A549 (cell line): Measurements from ENCODE around the gene GBA2. TPM values are rescaled to one million over a fixed set of nuclear protein-coding genes. Genes with fewer than 3 reads are reported as not detected.
A peak's percentile ranks its signal among the peaks of the same experiment; 100 is the strongest.

Source experiments
- ATAC-seq, 2 experiments: fragments of 200-7000 bp in 1 of 2; fragments of >200 bp in 1 of 2; cut with Nextera tagmentation in 1 of 2; cut with Tn5 transposase in 1 of 2; 3 replicates each; pipeline versions ENCODE4 v1.8.0 to v1.9.1; 2018 to 2020; ENCODE audit warnings: mild to moderate bottlenecking in 1 of 2, moderate library complexity in 1 of 2
- CTCF ChIA-PET: fragments of 300-600 bp; sonication (Branson Sonifier 250); formaldehyde crosslinking; extraction: SDS; loops from one replicate; lab custom pipeline; 2021; ENCODE audit warnings: antibody characterized with exemption, inconsistent platforms; lab: Yijun Ruan, JAX
- POLR2A ChIA-PET: fragments of 350-600 bp; formaldehyde crosslinking; extraction: SDS; loops from one replicate; lab custom pipeline; 2021; ENCODE audit warnings: antibody characterized with exemption, inconsistent platforms; lab: Yijun Ruan, JAX
- DNase-seq, 2 experiments: peaks; one replicate each; pipeline versions ENCODE4 v3.0.0 to v3.0.0-alpha.2; 2011 to 2016; ENCODE audit warnings: low read depth in 1 of 2, low spot score in 1 of 2
- FAIRE-seq: peaks from 2 replicates; lab custom pipeline; 2011; peaks lifted over from hg19 to GRCh38; lab: Jason Lieb, UNC
- H3K27ac ChIP-seq, 2 experiments: fragments of >200 bp; sonication (Bioruptor Twin); formaldehyde crosslinking; 3 replicates each; pipeline ENCODE4 v1.5.1; 2016 to 2017
- H3K4me1 ChIP-seq: fragments of >200 bp; sonication (Bioruptor Twin); formaldehyde crosslinking; 3 replicates; pipeline ENCODE4 v1.6.1; 2016
- H3K4me2 ChIP-seq: fragments of >200 bp; sonication (Bioruptor Twin); formaldehyde crosslinking; 3 replicates; pipeline ENCODE4 v1.6.1; 2016
- H3K4me3 ChIP-seq: fragments of >200 bp; sonication (Bioruptor Twin); formaldehyde crosslinking; 3 replicates; pipeline ENCODE4 v1.5.1; 2016
- H3K9me3 ChIP-seq: fragments of >200 bp; sonication (Bioruptor Twin); formaldehyde crosslinking; 3 replicates; pipeline ENCODE4 v1.6.1; 2016
- ATOH8 ChIP-seq: fragments of 250-450 bp; sonication (Bioruptor Pico); IDR thresholded peaks from 2 replicates; pipeline ENCODE4 v1.5.0; 2020; ENCODE audit warnings: low read depth, mild to moderate bottlenecking, moderate library complexity
- BHLHE40 ChIP-seq: IDR thresholded peaks from 2 replicates; pipeline ENCODE4 v1.6.1; 2012; ENCODE audit warnings: low read depth, low read length, inconsistent platforms
- CBX2 ChIP-seq: fragments of 200-600 bp; sonication (generic); IDR thresholded peaks from 2 replicates; pipeline ENCODE4 v1.6.1; 2016; ENCODE audit warnings: low read depth, mild to moderate bottlenecking, borderline replicate concordance
- CBX8 ChIP-seq: fragments of 200-600 bp; sonication (generic); IDR thresholded peaks from 2 replicates; pipeline ENCODE4 v1.6.1; 2016
- CEBPB ChIP-seq, 2 experiments: fragments of >200 bp in 1 of 2; sonication (Bioruptor Twin) in 1 of 2; formaldehyde crosslinking in 1 of 2; IDR thresholded peaks; 2 replicates each; pipeline ENCODE4 v1.6.1; 2012 to 2016
- CHD4 ChIP-seq: fragments of 200-600 bp; sonication (generic); IDR thresholded peaks from 2 replicates; pipeline ENCODE4 v1.6.1; 2016; ENCODE audit warnings: antibody characterized with exemption, mild to moderate bottlenecking, borderline replicate concordance
- CTCF ChIP-seq: fragments of >200 bp; sonication (Bioruptor Twin); formaldehyde crosslinking; IDR thresholded peaks from 3 replicates; pipeline ENCODE4 v1.5.1; 2016
- EHF ChIP-seq: fragments of 250-450 bp; sonication (Bioruptor Pico); IDR thresholded peaks from 2 replicates; pipeline ENCODE4 v1.5.0; 2020; ENCODE audit warnings: mild to moderate bottlenecking
- ESRRA ChIP-seq: fragments of 150-350 bp; IDR thresholded peaks from 2 replicates; pipeline ENCODE4 v1.6.1; 2014; ENCODE audit warnings: mild to moderate bottlenecking, low read length, borderline replicate concordance
- HES2 ChIP-seq: fragments of >200 bp; sonication (Bioruptor Twin); formaldehyde crosslinking; IDR thresholded peaks from 2 replicates; pipeline ENCODE4 v1.6.1; 2016
- HEYL ChIP-seq: fragments of 250-450 bp; sonication (Bioruptor Pico); IDR thresholded peaks from 2 replicates; pipeline ENCODE4 v1.8.0; 2021; ENCODE audit warnings: mild to moderate bottlenecking, moderate library complexity
- HOXB13 ChIP-seq: fragments of 250-450 bp; sonication (Bioruptor Pico); IDR thresholded peaks from 2 replicates; pipeline ENCODE4 v1.5.0; 2020; ENCODE audit warnings: low read depth, mild to moderate bottlenecking, moderate library complexity
- JUN ChIP-seq, 2 experiments: fragments of >200 bp; sonication (Bioruptor Twin); formaldehyde crosslinking; IDR thresholded peaks; 2 replicates in 1 of 2; 3 replicates in 1 of 2; pipeline ENCODE4 v1.6.1; 2016 to 2017
- MYC ChIP-seq: IDR thresholded peaks from 2 replicates; pipeline ENCODE4 v1.6.1; 2012; ENCODE audit warnings: mild to moderate bottlenecking, inconsistent platforms, low read length, improper control_type of control experiment, borderline replicate concordance
- NFE2L2 ChIP-seq: fragments of 150-350 bp; conservative IDR thresholded peaks from 2 replicates; pipeline ENCODE4 v1.6.1; 2014; ENCODE audit warnings: low read length
- NPAS2 ChIP-seq: fragments of 250-450 bp; sonication (Bioruptor Pico); IDR thresholded peaks from 2 replicates; pipeline ENCODE4 v1.8.0; 2022; ENCODE audit warnings: mild to moderate bottlenecking, moderate library complexity, borderline replicate concordance
- PHF8 ChIP-seq: fragments of 200-600 bp; sonication (generic); IDR thresholded peaks from 2 replicates; pipeline ENCODE4 v1.6.1; 2016; ENCODE audit warnings: low read depth, mild to moderate bottlenecking, antibody characterized with exemption, moderate library complexity, borderline replicate concordance
- POLR2A ChIP-seq: IDR thresholded peaks from 2 replicates; pipeline ENCODE4 v1.6.1; 2012; ENCODE audit warnings: mild to moderate bottlenecking, low read length
- RAD21 ChIP-seq, 2 experiments: fragments of >200 bp in 1 of 2; sonication (Bioruptor Twin) in 1 of 2; formaldehyde crosslinking in 1 of 2; IDR thresholded peaks in 1 of 2; conservative IDR thresholded peaks in 1 of 2; 2 replicates in 1 of 2; 3 replicates in 1 of 2; pipeline ENCODE4 v1.6.1; 2012 to 2018; ENCODE audit warnings: inconsistent platforms in 1 of 2
- SMC3 ChIP-seq: fragments of >200 bp; sonication (Bioruptor Twin); formaldehyde crosslinking; IDR thresholded peaks from 3 replicates; pipeline ENCODE4 v1.6.1; 2018; ENCODE audit warnings: inconsistent platforms
- SREBF2 ChIP-seq: fragments of 450-650 bp; IDR thresholded peaks from 2 replicates; pipeline ENCODE4 v1.6.1; 2014; ENCODE audit warnings: mild to moderate bottlenecking, moderate library complexity
- TFCP2L1 ChIP-seq: fragments of 250-450 bp; sonication (Bioruptor Pico); IDR thresholded peaks from 2 replicates; pipeline ENCODE4 v1.5.0; 2021; ENCODE audit warnings: mild to moderate bottlenecking
- WGBS: methylation state at CpG from one replicate; pipeline ENCODE4 v1.1.6; 2017; ENCODE audit errors: missing lambda C conversion rate; 5-methylcytosine and 5-hydroxymethylcytosine counted together
- polyA plus RNA-seq, 4 experiments: library from polyadenylated mRNA; depleted of rRNA in 3 of 4; stranded (reverse); fragments of >200 nt; fragmentation: RNase III in 1 of 4; extraction: RNeasy Plus Mini Kit Qiagen cat#74134 plus additional on column Dnase treatment in 1 of 4; gene quantifications; 2 replicates in 3 of 4; 3 replicates in 1 of 4; pipeline ENCODE4 v1.2.3, GENCODE V29; 2011 to 2017

Gene GBA2
- polyA plus RNA-seq, 2 of the 4 experiments (the other 2 are of a cell fraction), result 38.9 to 40.0 TPM

- DNase-seq (peak; percentile 66 to 94), FAIRE-seq (no peak)
- H3K4me3 ChIP-seq, result peak overlapping the region; percentile 87
Observed at GRCh38 chr9:35729700-35730485, 19.1 kb downstream of the GBA2 start.

GRCh38 chr9:35729101-35729500, 19.9 kb downstream of the GBA2 start:
- peaks cover 51% of the 10 kb centered on the region for H3K4me1 ChIP-seq
- whole genome bisulfite sequencing, result 61% methylated on average over 3 of the region's 3 CpGs
- H3K4me3 ChIP-seq, result peak overlapping the region; percentile 33
- ChIA-PET CTCF (interaction anchor here (0.9 to 31.4 kb wide), 12 partner anchors 7 to 125 kb away, joined by 3 to 758 read pairs (median 16); partner anchors contain the start of genes ARHGEF39, CA9, CCDC107 and GBA2), POLR2A (no interaction called here)
- TF ChIP-seq ATOH8 (CRISPR knock-in tag), result no peak
- H3K9me3 ChIP-seq, result no peaks in the 10 kb centered on the region
- peak overlapping the region; percentile 74 to 95 for H3K27ac ChIP-seq
- peak overlapping the region; percentile 74 for H3K4me2 ChIP-seq
- no peak for ATAC-seq
- no peak for DNase-seq
- FAIRE-seq, result no peak

More at GRCh38 chr9:35729700-35730485, 19.1 kb downstream of the GBA2 start:
- Histone ChIP-seq H3K4me2 (peak overlapping the region; percentile 74), H3K4me1 (peaks cover 54% of the 10 kb centered on the region), H3K27ac (peak overlapping the region; percentile 74 to 95; a peak in 5 of 6 replicates), H3K9me3 (no peaks in the 10 kb centered on the region)
- peak; percentile 21 to 40; a peak in 3 of 6 replicates for ATAC-seq
- 27% methylated on average over 6 of the region's 6 CpGs for WGBS
- CTCF ChIA-PET, result interaction anchor here (0.9 to 31.4 kb wide), 18 partner anchors 8 to 613 kb away, joined by 3 to 758 read pairs (median 4); partner anchors contain the start of genes ARHGEF39, CCDC107, GBA2 and MSMP
- peak; percentile 48 for TF ChIP-seq CTCF
- peak; percentile 15 to 21; a peak in 1 of 5 replicates for TF ChIP-seq RAD21 (conservative IDR thresholded peaks at IDR 0.05 in 1 of 2, IDR thresholded peaks at IDR 0.05 in 1 of 2)
- TF ChIP-seq CBX2, result no peak
- TF ChIP-seq JUN (IDR thresholded peaks at IDR 0.05), result no peak
- POLR2A ChIA-PET, result interaction anchor here (0.9 to 3.6 kb wide), 4 partner anchors 18 to 72 kb away, joined by 3 to 41 read pairs (median 28); partner anchors contain the start of genes ARHGEF39, CCDC107, GBA2 and RGP1

- Histone ChIP-seq H3K4me3 (peak overlapping the region; percentile 33), H3K4me1 (peaks cover 44% of the 10 kb centered on the region), H3K27ac (peak overlapping the region; percentile 74 to 95), H3K4me2 (peak overlapping the region; percentile 74), H3K9me3 (no peaks in the 10 kb centered on the region)
- peak in 1 of 2 experiments; percentile 60 for DNase-seq
- CTCF ChIA-PET, result interaction anchor here (0.9 to 31.4 kb wide), 14 partner anchors 15 to 645 kb away, joined by 3 to 758 read pairs (median 6); partner anchors contain the start of genes ARHGEF39, CA9, CCDC107 and GBA2
- FAIRE-seq, result no peak
- WGBS, result 34% methylated on average over 10 of the region's 10 CpGs
- POLR2A ChIA-PET, result interaction anchor here (0.7 to 2.3 kb wide), 7 partner anchors 14 to 632 kb away, joined by 3 to 7 read pairs (median 3); partner anchors contain the start of genes CCDC107, GBA2, PIGO and RGP1
- no peak for TF ChIP-seq MYC
- TF ChIP-seq CEBPB (IDR thresholded peaks at IDR 0.05), result peak in 1 of 2 experiments; percentile 87; a peak in 3 of 4 replicates
- TF ChIP-seq JUN (IDR thresholded peaks at IDR 0.05), result peak in 1 of 2 experiments; percentile 32; a peak in 1 of 5 replicates
- no peak for TF ChIP-seq POLR2A
- ATAC-seq, result no peak
Observed at GRCh38 chr9:35728041-35728971, 20.7 kb downstream of the GBA2 start.

GRCh38 chr9:35727676-35728040, 21.4 kb downstream of the GBA2 start:
- peak overlapping the region; percentile 33; the same call in 2 of the 3 replicates for H3K4me3 ChIP-seq
- ATAC-seq (no peak), DNase-seq (no peak), FAIRE-seq (no peak)
- 83% methylated on average over 5 of the region's 5 CpGs for WGBS
- POLR2A ChIA-PET, result interaction anchor here (0.9 to 2.3 kb wide), 6 partner anchors 13 to 631 kb away, joined by 3 to 7 read pairs (median 4); partner anchors contain the start of genes CCDC107, PIGO, RMRP and TESK1
- peak overlapping the region; percentile 74 for H3K4me2 ChIP-seq
- H3K4me1 ChIP-seq, result peaks cover 42% of the 10 kb centered on the region
- CTCF ChIA-PET, result interaction anchor here (1.2 to 31.4 kb wide), 8 partner anchors 16 to 81 kb away, joined by 4 to 758 read pairs (median 34); partner anchors contain the start of genes ARHGEF39, CA9, CCDC107 and GBA2
- no peaks in the 10 kb centered on the region for H3K9me3 ChIP-seq
- peak overlapping the region; percentile 74 to 95 for H3K27ac ChIP-seq
- TF ChIP-seq PHF8 (no peak), SMC3 (no peak), BHLHE40 (no peak), SREBF2 (no peak), NPAS2 (CRISPR knock-in tag) (no peak), NFE2L2 (no peak), CHD4 (no peak), HEYL (CRISPR knock-in tag) (no peak), ESRRA (no peak), CEBPB (IDR thresholded peaks at IDR 0.05) (no peak), HOXB13 (CRISPR knock-in tag) (no peak), CBX8 (no peak), TFCP2L1 (CRISPR knock-in tag) (no peak), HES2 (no peak), EHF (CRISPR knock-in tag) (no peak)
